HAP-1 (cell line): ENCODE data around the gene PLCL1.

ENCODE experiments used
- DNase-seq, 2 experiments: peaks; one replicate each; pipeline ENCODE4 v3.0.0-alpha.2; 2016 to 2020; ENCODE audit warnings: low spot score in 2 of 2
- H3K27me3 ChIP-seq: fragments of 250-450 bp; sonication (Bioruptor Pico); 2 replicates; pipeline ENCODE4 v1.5.1; 2020; ENCODE audit warnings: low read depth, mild to moderate bottlenecking, moderate library complexity
- H3K36me3 ChIP-seq: fragments of 250-450 bp; sonication (Bioruptor Pico); replicated peaks from 2 replicates; pipeline ENCODE4 v1.5.1; 2020; ENCODE audit warnings: mild to moderate bottlenecking
- H3K4me1 ChIP-seq: fragments of 250-450 bp; sonication (Bioruptor Pico); 2 replicates; pipeline ENCODE4 v1.5.1; 2020; ENCODE audit warnings: mild to moderate bottlenecking
- H3K4me3 ChIP-seq: fragments of 250-450 bp; sonication (Bioruptor Pico); 2 replicates; pipeline ENCODE4 v1.5.1; 2020; ENCODE audit warnings: mild to moderate bottlenecking, moderate library complexity
- H3K9me3 ChIP-seq: fragments of 250-450 bp; sonication (Bioruptor Pico); 2 replicates; pipeline ENCODE4 v1.5.1; 2020; ENCODE audit warnings: mild to moderate bottlenecking, moderate library complexity
- in situ Hi-C: fragments of 300-500 bp; cut with MboI; formaldehyde crosslinking; loops from 3 replicates; pipeline ENCODE4 v1.14.3; 2020; ENCODE audit warnings: low sequenced_read_pairs, inconsistent platforms, mixed read lengths

PLCL1 gene

GRCh38 chr2:197871780-197872456, 67.5 kb downstream of the PLCL1 start:
- Histone ChIP-seq H3K4me1 (no peaks in the 10 kb centered on the region; the same call in none of the 2 replicates), H3K4me3 (no peak overlapping the region), H3K36me3 (no peaks in the 10 kb centered on the region), H3K27me3 (no peaks in the 10 kb centered on the region), H3K9me3 (no peaks in the 10 kb centered on the region)
- in situ Hi-C loops: no loop called here
- peak in 1 of 2 experiments; percentile 6 for DNase-seq

GRCh38 chr2:197873293-197873701, 68.9 kb downstream of the PLCL1 start:
- H3K9me3 ChIP-seq: no peaks in the 10 kb centered on the region
- H3K4me1 ChIP-seq: no peaks in the 10 kb centered on the region
- no peaks in the 10 kb centered on the region for H3K27me3 ChIP-seq
- DNase-seq: peak in 1 of 2 experiments; percentile 23
- H3K36me3 ChIP-seq: no peaks in the 10 kb centered on the region
- in situ Hi-C loops: no loop called here
- H3K4me3 ChIP-seq: no peak overlapping the region

GRCh38 chr2:197875763-197876162, 71.4 kb downstream of the PLCL1 start:
- Histone ChIP-seq H3K27me3 (no peaks in the 10 kb centered on the region), H3K4me3 (no peak overlapping the region), H3K36me3 (no peaks in the 10 kb centered on the region), H3K9me3 (no peaks in the 10 kb centered on the region), H3K4me1 (no peaks in the 10 kb centered on the region)
- in situ Hi-C loops: no loop called here
- DNase-seq: no peak

- no peak for DNase-seq
- in situ Hi-C loops: no loop called here
- H3K4me3 ChIP-seq: no peak overlapping the region
- H3K9me3 ChIP-seq: no peaks in the 10 kb centered on the region
- no peaks in the 10 kb centered on the region for H3K4me1 ChIP-seq
- H3K27me3 ChIP-seq: no peaks in the 10 kb centered on the region
- H3K36me3 ChIP-seq: no peaks in the 10 kb centered on the region
Observed at GRCh38 chr2:197876524-197876923, 72.1 kb downstream of the PLCL1 start.

DNA sequence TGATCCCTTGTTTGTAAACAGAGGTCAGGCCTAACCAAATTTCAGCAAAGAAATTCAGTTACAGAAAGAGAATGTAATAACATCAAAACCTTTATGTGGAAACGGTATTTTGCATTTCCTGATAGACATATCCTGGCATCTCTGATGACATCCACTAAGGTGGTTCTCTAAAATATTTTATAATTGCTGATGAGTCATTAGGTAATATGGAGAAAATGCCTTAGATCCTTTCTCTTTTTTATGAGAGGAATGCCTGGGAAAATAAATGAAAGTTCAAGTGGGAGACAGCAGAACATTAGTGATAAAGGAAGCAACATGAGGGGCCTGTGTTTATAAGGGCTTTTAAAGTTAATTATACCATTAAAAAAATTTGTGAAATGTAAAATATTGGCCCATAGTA, 72.6 kb downstream of the PLCL1 start:
- no peaks in the 10 kb centered on the region for H3K27me3 ChIP-seq
- H3K4me1 ChIP-seq: no peaks in the 10 kb centered on the region
- in situ Hi-C loops: no loop called here
- no peaks in the 10 kb centered on the region for H3K36me3 ChIP-seq
- no peaks in the 10 kb centered on the region for H3K9me3 ChIP-seq
- no peak for DNase-seq
- H3K4me3 ChIP-seq: no peak overlapping the region

DNA sequence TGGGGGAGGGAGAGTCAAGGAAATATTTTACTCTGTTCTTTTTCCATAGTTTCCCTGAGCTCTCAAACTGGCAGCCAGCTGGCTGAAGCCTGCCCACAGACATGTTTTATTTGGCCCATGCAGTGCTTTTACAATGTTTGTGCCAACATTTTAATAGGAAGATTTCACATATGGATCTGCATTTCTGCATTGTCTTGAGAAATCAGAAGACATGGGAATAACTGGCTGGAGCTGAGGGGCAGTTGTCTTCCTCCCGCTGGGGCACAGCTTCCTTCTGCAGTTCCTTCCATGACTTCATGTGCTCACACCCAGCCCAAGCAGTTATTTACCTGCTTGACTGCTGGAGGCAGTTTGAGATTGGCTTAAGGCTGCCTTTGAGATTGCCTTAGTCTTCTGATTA, 74.4 kb downstream of the PLCL1 start:
- no peak overlapping the region for H3K4me3 ChIP-seq
- no peaks in the 10 kb centered on the region for H3K27me3 ChIP-seq
- in situ Hi-C loops: no loop called here
- no peaks in the 10 kb centered on the region for H3K9me3 ChIP-seq
- H3K4me1 ChIP-seq: no peaks in the 10 kb centered on the region
- H3K36me3 ChIP-seq: no peaks in the 10 kb centered on the region
- DNase-seq: no peak

DNA sequence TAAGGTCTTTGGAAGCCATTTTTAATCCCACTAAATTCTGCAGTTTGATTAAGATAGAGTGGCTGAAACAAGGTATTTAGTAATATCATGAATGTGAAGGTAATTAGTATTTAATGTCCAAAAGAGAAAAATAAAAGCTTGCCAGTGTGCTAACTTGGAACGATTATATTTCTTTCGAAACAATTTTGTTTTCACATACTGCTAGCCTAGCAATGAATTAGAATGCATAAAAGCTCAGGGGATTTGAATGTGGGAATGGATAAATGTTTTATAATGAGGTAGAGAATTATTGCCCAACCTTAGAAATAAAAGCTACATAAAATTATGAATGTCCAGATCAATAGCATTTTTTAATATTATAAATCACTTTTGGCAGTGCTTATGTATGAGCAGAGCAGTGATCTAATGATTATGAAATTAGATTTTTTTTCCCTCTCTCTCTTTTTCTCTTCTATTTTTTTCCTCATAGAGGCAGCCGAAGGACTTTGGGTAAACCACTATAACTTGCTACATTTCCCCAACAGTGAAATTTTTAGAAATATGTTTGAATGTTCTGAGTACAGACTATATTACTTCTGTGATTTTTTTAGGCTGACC, 75.5 kb downstream of the PLCL1 start:
- DNase-seq: no peak
- Histone ChIP-seq H3K4me1 (no peaks in the 10 kb centered on the region), H3K27me3 (no peaks in the 10 kb centered on the region), H3K36me3 (no peaks in the 10 kb centered on the region), H3K9me3 (no peaks in the 10 kb centered on the region), H3K4me3 (no peak overlapping the region)
- in situ Hi-C loops: no loop called here

DNA sequence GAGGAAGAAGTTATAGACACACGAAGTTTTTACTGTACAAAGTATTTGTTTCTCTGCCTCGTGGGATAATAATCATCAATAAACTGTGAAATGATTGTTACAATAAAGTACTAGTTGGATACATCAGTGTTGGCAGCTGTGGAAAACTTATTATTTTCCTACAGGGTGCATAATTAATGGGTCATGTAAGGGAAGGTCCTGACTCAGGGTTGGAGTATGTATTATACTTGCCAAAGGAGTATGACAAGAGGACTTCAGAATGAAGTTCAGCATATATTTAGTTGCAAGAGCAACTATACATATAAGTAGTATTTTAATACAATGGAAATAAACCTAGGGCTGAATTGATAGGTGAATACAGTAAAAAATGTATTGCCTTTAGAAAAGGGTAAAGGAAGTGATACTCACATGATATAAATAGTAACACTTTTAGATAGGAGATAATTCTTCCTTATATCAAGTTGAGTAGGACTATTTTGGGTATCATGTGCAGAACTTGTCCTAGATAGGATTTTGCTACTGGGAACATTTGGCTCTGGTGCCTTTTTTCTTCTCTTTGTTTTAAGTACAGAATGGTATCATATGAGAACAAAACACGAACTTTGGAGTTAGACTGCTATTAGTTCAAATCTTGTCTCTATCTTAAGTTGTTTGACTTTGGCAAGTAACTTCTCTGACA, 79.1 kb downstream of the PLCL1 start:
- Histone ChIP-seq H3K9me3 (no peaks in the 10 kb centered on the region), H3K4me1 (no peaks in the 10 kb centered on the region), H3K4me3 (no peak overlapping the region), H3K27me3 (no peaks in the 10 kb centered on the region), H3K36me3 (no peaks in the 10 kb centered on the region; the same call in 1 of the 2 replicates)
- no peak for DNase-seq
- in situ Hi-C loops: no loop called here

- in situ Hi-C loops: no loop called here
- no peaks in the 10 kb centered on the region; the same call in 1 of the 2 replicates for H3K4me1 ChIP-seq
- H3K36me3 ChIP-seq: no peaks in the 10 kb centered on the region; the same call in 1 of the 2 replicates
- H3K9me3 ChIP-seq: no peaks in the 10 kb centered on the region
- no peaks in the 10 kb centered on the region for H3K27me3 ChIP-seq
- no peak overlapping the region for H3K4me3 ChIP-seq
- DNase-seq: no peak
Observed at GRCh38 chr2:197884252-197884651, 79.9 kb downstream of the PLCL1 start.

GRCh38 chr2:197885126-197885525, 80.7 kb downstream of the PLCL1 start:
- Histone ChIP-seq H3K27me3 (no peaks in the 10 kb centered on the region), H3K36me3 (no peaks in the 10 kb centered on the region; the same call in 1 of the 2 replicates), H3K4me3 (no peak overlapping the region), H3K9me3 (no peaks in the 10 kb centered on the region), H3K4me1 (no peaks in the 10 kb centered on the region; the same call in 1 of the 2 replicates)
- in situ Hi-C loops: no loop called here
- DNase-seq: no peak

- no peaks in the 10 kb centered on the region; the same call in 1 of the 2 replicates for H3K36me3 ChIP-seq
- H3K27me3 ChIP-seq: no peaks in the 10 kb centered on the region
- in situ Hi-C loops: no loop called here
- no peak overlapping the region for H3K4me3 ChIP-seq
- H3K4me1 ChIP-seq: no peaks in the 10 kb centered on the region; the same call in 1 of the 2 replicates
- DNase-seq: no peak
- no peaks in the 10 kb centered on the region for H3K9me3 ChIP-seq
Observed at GRCh38 chr2:197885587-197885986, 81.2 kb downstream of the PLCL1 start.

DNA sequence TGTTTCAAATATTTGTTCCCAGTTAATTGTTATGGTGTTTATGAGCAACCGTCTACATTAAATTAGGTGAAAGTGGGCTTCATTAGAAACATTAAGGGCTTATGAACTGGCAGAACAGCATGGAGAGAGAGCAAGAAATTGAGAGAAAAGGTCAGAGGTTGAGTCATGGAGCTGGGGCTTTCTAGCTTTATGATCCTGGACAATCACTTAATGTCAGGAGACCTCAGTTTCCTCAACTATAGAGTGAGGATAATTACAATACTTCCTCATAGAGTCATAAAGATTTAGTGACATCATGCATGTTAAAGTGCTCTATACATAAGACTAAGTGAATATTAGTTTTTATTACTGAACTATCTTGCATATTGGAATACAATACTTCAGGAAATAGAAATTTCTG, 83.9 kb downstream of the PLCL1 start:
- H3K36me3 ChIP-seq: no peaks in the 10 kb centered on the region; the same call in 1 of the 2 replicates
- no peaks in the 10 kb centered on the region for H3K9me3 ChIP-seq
- in situ Hi-C loops: no loop called here
- H3K4me1 ChIP-seq: no peaks in the 10 kb centered on the region; the same call in 1 of the 2 replicates
- no peaks in the 10 kb centered on the region for H3K27me3 ChIP-seq
- no peak overlapping the region for H3K4me3 ChIP-seq
- no peak for DNase-seq

DNA sequence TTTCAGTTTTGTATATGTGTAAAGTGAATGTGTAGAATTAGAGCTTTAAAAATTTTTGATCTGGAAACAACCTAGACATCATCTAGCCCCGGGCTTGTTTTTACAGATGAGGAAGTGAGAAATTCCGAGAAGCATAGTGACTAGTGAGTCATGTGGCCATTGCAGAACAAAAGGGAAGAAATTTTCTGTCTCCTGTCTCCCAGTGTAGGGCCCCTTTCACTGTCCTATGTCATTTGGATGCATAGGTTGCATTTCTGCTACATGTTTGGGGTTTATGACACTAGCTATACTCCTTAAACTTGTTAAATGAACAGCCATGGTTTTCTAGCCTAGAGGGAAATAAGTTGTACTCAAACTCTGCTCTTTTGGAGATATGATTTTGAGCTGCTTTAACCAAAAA, 84.6 kb downstream of the PLCL1 start:
- DNase-seq: no peak
- Histone ChIP-seq H3K36me3 (no peaks in the 10 kb centered on the region; the same call in 1 of the 2 replicates), H3K9me3 (no peaks in the 10 kb centered on the region), H3K4me1 (no peaks in the 10 kb centered on the region; the same call in 1 of the 2 replicates), H3K27me3 (no peaks in the 10 kb centered on the region), H3K4me3 (no peak overlapping the region)
- in situ Hi-C loops: no loop called here

DNA sequence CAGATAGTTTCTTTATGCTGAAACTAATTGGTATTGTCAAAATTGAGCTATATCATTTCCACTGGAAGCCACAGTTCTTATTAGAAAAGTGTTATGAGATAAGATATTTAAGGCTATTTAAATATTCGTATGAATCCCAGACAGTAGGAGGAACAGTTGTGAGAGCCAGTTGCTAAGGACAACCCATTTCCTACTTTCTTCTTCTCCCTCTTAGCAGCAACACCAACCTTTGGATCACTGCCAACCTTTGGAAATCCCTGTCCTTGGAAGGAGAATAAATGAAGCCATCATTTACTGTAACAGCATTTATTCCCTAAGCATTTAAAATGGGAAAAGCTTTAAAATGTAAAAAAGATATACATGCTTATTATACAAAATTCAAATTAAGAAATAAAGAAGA, 85.8 kb downstream of the PLCL1 start:
- Histone ChIP-seq H3K36me3 (no peaks in the 10 kb centered on the region; the same call in 1 of the 2 replicates), H3K4me3 (no peak overlapping the region), H3K4me1 (no peaks in the 10 kb centered on the region; the same call in 1 of the 2 replicates), H3K27me3 (no peaks in the 10 kb centered on the region), H3K9me3 (no peaks in the 10 kb centered on the region)
- peak in 1 of 2 experiments; percentile 10 for DNase-seq
- in situ Hi-C loops: no loop called here
